Smooth muscle cell (in vitro differentiated cells): ENCODE data around the gene ADGRG6. TPM values are rescaled to one million over a fixed set of nuclear protein-coding genes. Genes with fewer than 3 reads are reported as not detected.
A peak's percentile ranks its signal among the peaks of the same experiment; 100 is the strongest.

ENCODE experiments used
- DNase-seq: peaks from one replicate; lab custom pipeline; 2025; ENCODE audit not compliant: unreplicated experiment; lab: John Stamatoyannopoulos, UW
- H2AFZ ChIP-seq: fragments of 200-600 bp; sonication (generic); 2 replicates; pipeline ENCODE4 v1.6.0; 2016; ENCODE audit warnings: antibody characterized with exemption, low read depth, mild to moderate bottlenecking
- H3F3A ChIP-seq: fragments of 200-600 bp; sonication (generic); 2 replicates; pipeline ENCODE4 v1.6.0; 2017; ENCODE audit warnings: antibody characterized with exemption, low read depth
- H3K27ac ChIP-seq: fragments of 200-600 bp; sonication (generic); 2 replicates; pipeline ENCODE4 v1.5.1; 2016; ENCODE audit warnings: low read depth, mild to moderate bottlenecking
- H3K27me3 ChIP-seq: fragments of 200-600 bp; sonication (generic); 2 replicates; pipeline ENCODE4 v1.6.1; 2016; ENCODE audit warnings: low read depth, mild to moderate bottlenecking
- H3K36me3 ChIP-seq: fragments of 200-600 bp; sonication (generic); 2 replicates; pipeline ENCODE4 v1.5.1; 2016; ENCODE audit warnings: low read depth
- H3K4me1 ChIP-seq: fragments of 200-600 bp; sonication (generic); 2 replicates; pipeline ENCODE4 v1.5.1; 2016; ENCODE audit warnings: low read depth
- H3K4me2 ChIP-seq: fragments of 200-600 bp; sonication (generic); 2 replicates; pipeline ENCODE4 v1.6.0; 2016; ENCODE audit warnings: mild to moderate bottlenecking
- H3K4me3 ChIP-seq: fragments of 200-600 bp; sonication (generic); 2 replicates; pipeline ENCODE4 v1.5.1; 2016; ENCODE audit warnings: mild to moderate bottlenecking
- H3K79me2 ChIP-seq: fragments of 200-600 bp; sonication (generic); 2 replicates; pipeline ENCODE4 v1.6.0; 2016; ENCODE audit warnings: low read depth, mild to moderate bottlenecking
- H3K9ac ChIP-seq: fragments of 200-600 bp; sonication (generic); 2 replicates; pipeline ENCODE4 v1.6.0; 2016; ENCODE audit warnings: low read depth
- H3K9me3 ChIP-seq: fragments of 200-600 bp; sonication (generic); replicated peaks from 2 replicates; pipeline ENCODE4 v1.5.1; 2016; ENCODE audit warnings: low read depth
- H4K20me1 ChIP-seq: fragments of 200-600 bp; sonication (generic); 2 replicates; pipeline ENCODE4 v1.6.0; 2016; ENCODE audit warnings: low read depth
- WGBS: methylation state at CpG from one replicate; pipeline ENCODE4 v1.1.7; 2016; ENCODE audit warnings: low lambda C conversion rate; 5-methylcytosine and 5-hydroxymethylcytosine counted together
- polyA plus RNA-seq: library from polyadenylated mRNA; unstranded; fragments of >200 nt; fragmentation: Nextera tagmentation; extraction: Ambion mirVana; gene quantifications from 2 replicates; pipeline ENCODE4 v1.2.1, GENCODE V29; 2016
- total RNA-seq: library from RNA; depleted of rRNA; stranded (reverse); fragments of >200 nt; gene quantifications from 2 replicates; pipeline ENCODE4 v1.2.3, GENCODE V29; 2014
- TF ChIP-seq, protein P1 (sequence below): fragments of 200-600 bp; sonication (generic); IDR thresholded peaks from 2 replicates; pipeline ENCODE4 v1.5.1; 2017; ENCODE audit warnings: borderline replicate concordance, mild to moderate bottlenecking, antibody characterized with exemption; ENCODE audit not compliant: insufficient read depth, poor library complexity, severe bottlenecking

ADGRG6 gene
- total and polyA plus RNA-seq, 2 experiments from 2014 or later: 0.77 to 14.2 TPM

DNA sequence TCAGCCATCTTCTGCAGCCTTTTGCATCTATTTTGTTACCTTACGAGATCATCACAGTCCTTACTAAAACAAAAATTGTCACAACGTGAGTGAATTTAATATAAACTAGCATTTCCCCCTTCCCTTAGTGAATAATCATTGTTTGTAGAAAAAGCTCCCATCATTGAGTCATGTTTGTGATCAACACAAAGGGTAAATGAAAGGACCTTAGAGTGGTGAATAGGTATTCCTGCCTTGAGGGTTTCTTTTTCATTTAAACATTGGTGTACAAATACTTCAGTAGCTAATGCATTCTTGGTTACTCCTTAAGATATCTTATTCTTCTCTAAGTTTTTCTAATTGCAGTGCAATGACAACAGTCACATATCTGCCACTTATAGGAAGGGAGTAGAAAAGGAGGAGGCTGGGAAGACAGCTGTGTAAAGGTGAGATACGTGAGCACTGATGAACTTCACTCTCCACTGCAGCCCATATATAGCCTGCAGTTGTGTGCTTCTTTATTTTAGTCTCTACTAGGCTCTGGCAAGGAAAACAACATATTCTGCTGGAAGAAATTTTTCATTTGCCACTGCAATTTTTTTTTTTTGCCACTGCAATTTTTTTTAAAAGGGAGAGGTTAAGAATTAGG lies 27.8 kb downstream of the ADGRG6 start:
- H3K9ac ChIP-seq: no peak overlapping the region
- peaks cover 12% of the 10 kb centered on the region for H3K4me1 ChIP-seq
- no peaks in the 10 kb centered on the region for H3F3A ChIP-seq
- no peak for DNase-seq
- H3K27ac ChIP-seq: peak overlapping the region; percentile 8
- no peaks in the 10 kb centered on the region for H4K20me1 ChIP-seq
- H2AFZ ChIP-seq: peak overlapping the region; percentile 41
- TF ChIP-seq, protein P1, sequence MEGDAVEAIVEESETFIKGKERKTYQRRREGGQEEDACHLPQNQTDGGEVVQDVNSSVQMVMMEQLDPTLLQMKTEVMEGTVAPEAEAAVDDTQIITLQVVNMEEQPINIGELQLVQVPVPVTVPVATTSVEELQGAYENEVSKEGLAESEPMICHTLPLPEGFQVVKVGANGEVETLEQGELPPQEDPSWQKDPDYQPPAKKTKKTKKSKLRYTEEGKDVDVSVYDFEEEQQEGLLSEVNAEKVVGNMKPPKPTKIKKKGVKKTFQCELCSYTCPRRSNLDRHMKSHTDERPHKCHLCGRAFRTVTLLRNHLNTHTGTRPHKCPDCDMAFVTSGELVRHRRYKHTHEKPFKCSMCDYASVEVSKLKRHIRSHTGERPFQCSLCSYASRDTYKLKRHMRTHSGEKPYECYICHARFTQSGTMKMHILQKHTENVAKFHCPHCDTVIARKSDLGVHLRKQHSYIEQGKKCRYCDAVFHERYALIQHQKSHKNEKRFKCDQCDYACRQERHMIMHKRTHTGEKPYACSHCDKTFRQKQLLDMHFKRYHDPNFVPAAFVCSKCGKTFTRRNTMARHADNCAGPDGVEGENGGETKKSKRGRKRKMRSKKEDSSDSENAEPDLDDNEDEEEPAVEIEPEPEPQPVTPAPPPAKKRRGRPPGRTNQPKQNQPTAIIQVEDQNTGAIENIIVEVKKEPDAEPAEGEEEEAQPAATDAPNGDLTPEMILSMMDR: no peak
- no peak overlapping the region for H3K4me2 ChIP-seq
- no peaks in the 10 kb centered on the region for H3K79me2 ChIP-seq
- no peaks in the 10 kb centered on the region for H3K36me3 ChIP-seq
- 80% methylated on average over 3 of the region's 3 CpGs for WGBS
- H3K9me3 ChIP-seq: no peaks in the 10 kb centered on the region
- no peaks in the 10 kb centered on the region for H3K27me3 ChIP-seq
- no peak overlapping the region for H3K4me3 ChIP-seq

DNA sequence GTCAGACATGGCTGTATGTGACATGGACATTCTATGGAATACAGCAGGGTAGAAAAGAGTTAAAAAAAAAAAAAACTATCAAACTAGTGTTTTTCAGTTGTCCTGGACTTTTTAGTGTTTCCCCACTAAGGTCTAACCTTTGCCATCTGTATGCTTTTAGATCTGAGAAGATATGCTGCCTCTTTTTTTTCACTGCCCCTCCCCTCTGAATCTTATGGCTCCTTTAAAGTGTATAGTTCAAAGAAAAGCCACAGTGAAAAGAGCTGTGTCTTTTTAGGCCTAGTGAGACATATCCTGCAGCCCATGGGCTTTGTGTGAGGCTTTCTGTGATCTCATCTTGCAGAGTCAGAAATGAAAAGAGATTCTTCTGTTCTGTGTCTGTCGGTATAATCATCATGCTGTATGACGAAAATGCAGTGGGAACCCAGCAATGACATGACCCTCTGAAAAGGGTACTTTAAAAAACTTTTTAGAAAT lies 29.3 kb downstream of the ADGRG6 start:
- Histone ChIP-seq H3K27me3 (no peaks in the 10 kb centered on the region), H3K36me3 (no peaks in the 10 kb centered on the region), H3K9ac (peak overlapping the region; percentile 53), H3K9me3 (no peaks in the 10 kb centered on the region), H4K20me1 (no peaks in the 10 kb centered on the region), H3K79me2 (no peaks in the 10 kb centered on the region), H3K4me2 (peak overlapping the region; percentile 62), H3K27ac (peak overlapping the region; percentile 78), H3F3A (no peaks in the 10 kb centered on the region), H2AFZ (peak overlapping the region; percentile 44), H3K4me3 (no peak overlapping the region), H3K4me1 (peaks cover 12% of the 10 kb centered on the region)
- WGBS: 16% methylated on average over 2 of the region's 2 CpGs
- DNase-seq: no peak
- TF ChIP-seq, protein P1: no peak

DNA sequence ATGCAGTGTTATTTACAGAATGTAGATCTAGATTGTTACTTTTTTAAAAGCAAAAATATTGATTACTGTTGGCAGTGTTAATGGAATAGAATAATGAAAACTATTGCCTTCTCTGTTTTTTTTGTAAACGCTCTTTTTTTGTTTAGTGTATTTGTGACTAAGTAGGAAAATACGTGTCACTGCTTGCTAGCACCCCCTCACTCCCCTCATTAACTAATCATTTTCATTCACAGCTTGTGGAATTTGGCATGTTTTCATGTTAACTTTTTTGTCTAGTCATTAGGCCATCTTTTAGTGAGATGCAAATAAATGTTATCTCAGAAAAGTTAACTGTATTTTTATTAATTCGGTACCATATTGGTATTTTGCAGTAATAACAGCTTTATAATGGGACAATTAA lies 29.8 kb downstream of the ADGRG6 start:
- no peaks in the 10 kb centered on the region for H4K20me1 ChIP-seq
- TF ChIP-seq, protein P1: no peak
- H3K4me2 ChIP-seq: peak overlapping the region; percentile 62
- no peaks in the 10 kb centered on the region for H3K79me2 ChIP-seq
- DNase-seq: no peak
- no peaks in the 10 kb centered on the region for H3K9me3 ChIP-seq
- WGBS: 54% methylated on average over 3 of the region's 3 CpGs
- peak overlapping the region; percentile 53 for H3K9ac ChIP-seq
- H3F3A ChIP-seq: no peaks in the 10 kb centered on the region
- H3K27ac ChIP-seq: peak overlapping the region; percentile 78
- peak overlapping the region; percentile 44 for H2AFZ ChIP-seq
- H3K36me3 ChIP-seq: no peaks in the 10 kb centered on the region
- H3K4me1 ChIP-seq: peaks cover 12% of the 10 kb centered on the region
- H3K4me3 ChIP-seq: no peak overlapping the region
- H3K27me3 ChIP-seq: no peaks in the 10 kb centered on the region

DNA sequence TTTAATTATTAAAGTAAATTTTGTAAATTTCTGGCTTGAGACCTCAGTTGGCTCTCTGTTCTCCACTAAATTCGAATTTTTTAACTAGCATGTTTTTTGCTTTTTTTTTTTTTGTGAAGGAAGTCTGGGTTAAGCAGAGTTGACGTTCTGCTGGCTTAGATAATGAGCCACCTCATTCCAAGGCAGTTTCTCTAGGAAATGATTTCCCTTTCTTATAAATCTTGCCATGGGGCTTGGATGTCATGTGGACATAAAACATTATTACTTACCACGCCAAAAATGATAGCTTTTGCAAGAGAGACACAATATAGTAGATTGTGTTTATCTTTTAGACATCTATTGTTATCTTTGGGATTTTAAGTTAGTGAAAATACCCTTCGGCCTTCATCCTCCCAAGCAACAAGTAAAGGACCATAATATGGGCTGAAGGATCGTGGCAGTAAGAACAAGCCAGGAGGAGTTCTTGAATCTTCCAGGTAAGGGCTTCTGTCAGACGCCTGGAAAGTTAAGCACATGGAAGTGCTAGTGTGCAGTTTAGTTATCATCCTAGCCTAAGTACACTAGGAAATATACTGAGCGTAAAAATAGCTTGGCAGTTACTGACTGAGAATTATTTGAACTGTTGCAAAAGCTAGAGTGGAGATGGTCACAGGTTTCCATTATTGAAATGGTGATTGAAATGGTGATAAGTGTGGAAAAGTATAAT lies 30.7 kb downstream of the ADGRG6 start:
- no peaks in the 10 kb centered on the region for H3K36me3 ChIP-seq
- H3K27me3 ChIP-seq: no peaks in the 10 kb centered on the region
- TF ChIP-seq, protein P1: no peak
- H3K9ac ChIP-seq: no peak overlapping the region
- no peaks in the 10 kb centered on the region for H3F3A ChIP-seq
- no peak overlapping the region for H3K4me2 ChIP-seq
- no peaks in the 10 kb centered on the region for H4K20me1 ChIP-seq
- no peaks in the 10 kb centered on the region for H3K9me3 ChIP-seq
- H3K4me3 ChIP-seq: no peak overlapping the region
- peaks cover 12% of the 10 kb centered on the region for H3K4me1 ChIP-seq
- H2AFZ ChIP-seq: no peak overlapping the region
- 63% methylated on average over 7 of the region's 7 CpGs for WGBS
- DNase-seq: no peak
- H3K79me2 ChIP-seq: no peaks in the 10 kb centered on the region
- peak overlapping the region; percentile 78 for H3K27ac ChIP-seq
